Naive B cell (primary cell): Measurements from ENCODE around the gene MAP6. TPM values are rescaled to one million over a fixed set of nuclear protein-coding genes. Genes with fewer than 3 reads are reported as not detected.
"Not testable (repeated sequence)": the region's sequence is repeated elsewhere in the genome, so short reads cannot be mapped to it uniquely, and the experiment has no call there.

Experiments
- ATAC-seq, 2 donors: fragments of 150-1000 bp; cut with Tn5 transposase; 2 replicates each; pipeline ENCODE4 v1.10.0; 2021; ENCODE audit warnings: low read depth in 2 of 2, mild to moderate bottlenecking in 2 of 2, moderate library complexity in 2 of 2
- DNase-seq: peaks from one replicate; pipeline ENCODE4 v3.0.0; 2022
- H3K27ac Mint-ChIP-seq, 6 donors: one replicate each; pipeline ENCODE4 v1.8.0; 2020 to 2022; ENCODE audit warnings: mild to moderate bottlenecking in 6 of 6, mixed read lengths in 6 of 6, moderate library complexity in 5 of 6, inconsistent platforms in 2 of 6
- H3K27me3 Mint-ChIP-seq, 3 donors: one replicate each; pipeline ENCODE4 v1.8.0; 2021 to 2022; ENCODE audit warnings: mixed read lengths in 3 of 3, mild to moderate bottlenecking in 1 of 3
- H3K36me3 Mint-ChIP-seq, 2 donors: one replicate each; pipeline ENCODE4 v1.8.0; 2020 to 2022; ENCODE audit warnings: mixed read lengths in 2 of 2, inconsistent platforms in 1 of 2, mild to moderate bottlenecking in 1 of 2
- H3K4me1 Mint-ChIP-seq, 3 donors: one replicate each; pipeline ENCODE4 v1.8.0; 2020 to 2022; ENCODE audit warnings: mixed read lengths in 3 of 3, inconsistent platforms in 1 of 3, mild to moderate bottlenecking in 1 of 3, moderate library complexity in 1 of 3
- H3K4me3 Mint-ChIP-seq, 8 donors: one replicate each; pipeline ENCODE4 v1.8.0; 2020 to 2022; ENCODE audit warnings: mild to moderate bottlenecking in 8 of 8, mixed read lengths in 8 of 8, moderate library complexity in 8 of 8, inconsistent platforms in 2 of 8
- H3K9me3 Mint-ChIP-seq, 7 donors: one replicate each; pipeline ENCODE4 v1.8.0; 2020 to 2022; ENCODE audit warnings: mixed read lengths in 7 of 7, mild to moderate bottlenecking in 5 of 7, inconsistent platforms in 2 of 7, moderate library complexity in 1 of 7
- polyA plus RNA-seq, 6 donors: library from polyadenylated mRNA; unstranded; fragments of 300-500 nt; fragmentation: Illumina TruSeq; gene quantifications; one replicate each; pipeline ENCODE4 v1.2.3, GENCODE V29; 2021; ENCODE audit warnings: low read depth in 6 of 6

The MAP6 gene
- polyA plus RNA-seq, 6 donors from 2014 or later = 0.16 to 0.32 (median 0.23) TPM; not detected in 3

DNA sequence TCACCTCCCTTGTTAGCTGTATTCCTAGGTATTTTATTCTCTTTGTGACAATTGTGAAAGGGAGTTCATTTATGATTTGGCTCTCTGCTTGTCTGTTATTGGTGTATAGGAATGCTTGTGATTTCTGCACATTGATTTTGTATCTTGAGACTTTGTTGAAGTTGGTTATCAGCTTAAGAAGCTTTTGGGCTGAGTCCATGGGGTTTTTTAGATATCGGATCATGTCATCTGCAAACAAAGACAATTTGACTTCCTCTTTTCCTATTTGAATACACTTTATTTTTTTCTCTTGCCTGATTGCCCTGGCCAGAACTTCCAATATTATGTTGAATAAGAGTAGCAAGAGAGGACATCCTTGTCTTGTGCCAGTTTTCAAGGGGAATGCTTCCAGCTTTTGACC, 15.0 kb upstream of the MAP6 start:
- H3K27ac Mint-ChIP-seq = peak overlapping the region in 1 of 6 donors; percentile 11
- peaks cover 19 to 62% (median 35%) of the 10 kb centered on the region in 3 donors for H3K27me3 Mint-ChIP-seq
- ATAC-seq, H3K4me3 Mint-ChIP-seq, H3K4me1 Mint-ChIP-seq, DNase-seq: not testable (repeated sequence)
- peaks cover 7 to 24% of the 10 kb centered on the region in 2 donors for H3K36me3 Mint-ChIP-seq
- peaks cover 8 to 40% (median 33%) of the 10 kb centered on the region in 7 donors for H3K9me3 Mint-ChIP-seq

DNA sequence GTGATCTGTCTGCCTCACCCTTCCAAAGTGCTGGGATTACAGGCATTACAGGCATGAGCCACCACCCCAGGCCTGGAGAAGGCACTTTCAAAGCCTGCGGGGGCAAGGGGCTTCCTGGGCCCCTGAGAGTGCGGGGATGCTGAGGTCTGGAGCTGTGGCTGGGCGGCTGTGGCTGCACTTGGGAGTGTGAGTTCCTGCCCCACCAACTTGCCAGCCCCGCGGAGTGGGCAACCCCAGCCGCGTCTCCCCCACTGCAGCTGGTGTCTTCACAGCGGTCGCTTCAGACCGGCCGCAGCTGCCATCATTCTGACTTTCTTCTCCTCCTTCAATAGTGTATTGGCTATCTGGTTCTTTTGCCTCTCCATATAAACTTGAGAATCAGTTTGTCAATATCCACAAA, 10.7 kb upstream of the MAP6 start:
- Mint-ChIP-seq H3K27me3 (peaks cover 13 to 48% (median 20%) of the 10 kb centered on the region in 3 donors), H3K9me3 (peaks cover 0 to 18% (median 9%) of the 10 kb centered on the region in 7 donors), H3K4me1 (peaks cover 0 to 4% (median 4%) of the 10 kb centered on the region in 3 donors), H3K27ac (no peak overlapping the region), H3K36me3 (no peaks in the 10 kb centered on the region), H3K4me3 (no peak overlapping the region)
- DNase-seq (no peak), ATAC-seq (no peak)

DNA sequence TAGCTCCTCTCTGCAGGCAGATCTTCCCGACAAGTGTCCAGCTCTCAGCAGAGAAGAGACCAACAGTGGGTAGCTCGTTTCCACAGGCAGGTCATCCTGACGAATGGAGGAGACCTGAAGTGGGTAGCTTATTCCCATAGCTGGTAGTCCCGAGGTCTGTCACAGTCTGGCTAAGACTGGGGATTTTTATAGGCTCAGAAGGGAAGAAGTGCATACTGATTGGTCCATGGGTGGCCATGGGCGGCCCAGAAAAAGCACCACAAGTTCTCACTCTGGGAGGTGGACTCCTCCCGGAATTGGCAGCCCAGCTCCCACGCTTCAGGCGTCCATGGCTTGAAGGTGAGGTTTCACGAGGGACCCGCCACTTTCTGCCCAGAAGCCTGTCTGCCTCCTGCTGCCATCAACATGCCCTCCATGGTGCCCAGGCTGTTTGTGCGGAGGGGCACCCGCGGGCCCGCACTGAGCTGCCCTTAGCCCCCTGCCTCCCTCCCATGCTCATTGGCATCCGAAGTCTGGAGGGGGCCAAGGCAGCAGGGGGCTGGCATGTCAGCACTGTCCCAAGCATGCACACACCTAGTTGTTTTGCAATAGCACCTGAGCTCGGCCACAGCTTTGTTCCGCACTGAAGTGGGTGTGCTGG, 9.9 kb upstream of the MAP6 start:
- Mint-ChIP-seq H3K27me3 (peaks cover 13 to 43% (median 19%) of the 10 kb centered on the region in 3 donors), H3K9me3 (peaks cover 0 to 17% (median 10%) of the 10 kb centered on the region in 7 donors), H3K27ac (peak overlapping the region in 1 of 6 donors; percentile 54), H3K4me1 (peaks cover 0 to 1% (median under 1%) of the 10 kb centered on the region in 3 donors), H3K4me3 (no peak overlapping the region), H3K36me3 (no peaks in the 10 kb centered on the region)
- no peak for ATAC-seq
- DNase-seq = no peak

DNA sequence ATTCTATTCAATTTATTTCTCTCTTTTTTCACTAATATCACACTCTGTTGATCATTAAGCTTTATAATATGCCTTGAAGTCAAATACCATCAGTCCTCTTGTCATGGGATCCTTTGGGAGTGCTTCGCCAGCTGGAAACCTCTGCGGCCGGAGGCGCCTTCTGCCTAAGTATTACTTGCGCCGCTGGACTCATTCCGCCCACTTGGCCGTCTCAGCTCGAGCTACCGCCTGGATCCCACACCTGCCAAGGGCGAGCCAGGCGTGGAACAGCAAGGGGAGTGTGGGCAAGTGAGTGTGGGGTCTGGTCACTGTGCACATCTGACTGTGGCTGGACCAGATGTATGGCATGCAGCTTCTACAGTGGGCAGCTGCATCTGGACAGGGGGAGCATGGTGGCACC, 9.1 kb upstream of the MAP6 start:
- no peak for ATAC-seq
- Mint-ChIP-seq H3K27ac (peak overlapping the region in 1 of 6 donors; percentile 63), H3K4me3 (no peak overlapping the region), H3K27me3 (peaks cover 11 to 35% (median 19%) of the 10 kb centered on the region in 3 donors), H3K9me3 (peaks cover 0 to 16% (median 6%) of the 10 kb centered on the region in 7 donors), H3K4me1 (no peaks in the 10 kb centered on the region), H3K36me3 (no peaks in the 10 kb centered on the region)
- DNase-seq = no peak

DNA sequence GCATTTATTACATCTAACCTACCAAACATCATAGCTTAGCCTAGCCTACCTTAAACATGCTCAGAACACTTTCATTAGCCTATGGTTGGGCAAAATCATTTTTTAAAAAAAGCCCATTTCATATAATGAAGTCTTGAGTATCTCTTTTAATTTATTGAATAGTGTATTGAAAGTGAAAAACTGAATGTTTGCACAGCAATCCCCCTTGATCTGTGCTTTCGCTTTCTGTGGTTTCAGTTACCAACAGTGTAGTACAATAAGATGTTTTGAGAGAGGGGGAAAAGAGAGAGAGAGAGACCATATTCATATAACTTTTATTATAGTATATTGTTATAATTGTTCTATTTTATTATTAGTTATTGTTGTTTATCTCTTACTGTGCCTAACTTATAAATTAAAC, 8.4 kb upstream of the MAP6 start:
- DNase-seq = no peak
- H3K36me3 Mint-ChIP-seq = peaks cover 0 to 4% of the 10 kb centered on the region in 2 donors
- ATAC-seq = no peak
- no peak overlapping the region for H3K4me3 Mint-ChIP-seq
- no peaks in the 10 kb centered on the region for H3K4me1 Mint-ChIP-seq
- H3K27ac Mint-ChIP-seq = no peak overlapping the region
- H3K27me3 Mint-ChIP-seq = peaks cover 7 to 35% (median 13%) of the 10 kb centered on the region in 3 donors
- H3K9me3 Mint-ChIP-seq = peaks cover 0 to 17% (median 3%) of the 10 kb centered on the region in 7 donors

DNA sequence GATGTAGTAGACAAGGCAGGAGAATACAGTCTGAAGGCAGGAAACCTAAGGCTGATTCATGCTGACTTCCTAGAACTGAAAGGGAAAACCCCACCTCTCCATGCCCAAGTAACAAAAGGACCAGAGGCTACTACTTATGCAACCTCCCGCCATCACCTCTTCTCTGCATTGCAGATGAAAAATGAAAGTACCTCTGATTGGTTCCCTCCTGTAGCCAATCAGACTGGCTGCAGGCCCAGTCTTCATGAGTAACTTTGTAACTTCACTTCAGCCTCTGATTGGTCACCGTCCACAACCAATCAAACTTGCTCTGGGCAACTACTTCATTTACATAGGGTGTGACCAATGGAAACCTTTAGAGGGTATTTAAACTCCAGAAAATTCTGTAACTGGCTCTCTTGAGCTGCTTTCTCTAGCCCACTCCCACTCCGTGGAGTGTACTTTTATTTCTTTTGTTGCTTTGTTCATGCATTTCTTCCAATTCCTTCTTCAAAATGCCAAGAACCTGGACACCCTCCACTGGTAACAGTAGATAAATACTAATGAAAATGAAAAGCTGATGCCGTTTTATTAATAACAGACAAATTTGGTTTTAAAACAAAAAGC, 5.2 kb upstream of the MAP6 start:
- no peak for DNase-seq
- H3K4me1 Mint-ChIP-seq = peaks cover 0 to 5% (median 5%) of the 10 kb centered on the region in 3 donors
- ATAC-seq = peak in 1 of 2 donors; percentile 12

DNA sequence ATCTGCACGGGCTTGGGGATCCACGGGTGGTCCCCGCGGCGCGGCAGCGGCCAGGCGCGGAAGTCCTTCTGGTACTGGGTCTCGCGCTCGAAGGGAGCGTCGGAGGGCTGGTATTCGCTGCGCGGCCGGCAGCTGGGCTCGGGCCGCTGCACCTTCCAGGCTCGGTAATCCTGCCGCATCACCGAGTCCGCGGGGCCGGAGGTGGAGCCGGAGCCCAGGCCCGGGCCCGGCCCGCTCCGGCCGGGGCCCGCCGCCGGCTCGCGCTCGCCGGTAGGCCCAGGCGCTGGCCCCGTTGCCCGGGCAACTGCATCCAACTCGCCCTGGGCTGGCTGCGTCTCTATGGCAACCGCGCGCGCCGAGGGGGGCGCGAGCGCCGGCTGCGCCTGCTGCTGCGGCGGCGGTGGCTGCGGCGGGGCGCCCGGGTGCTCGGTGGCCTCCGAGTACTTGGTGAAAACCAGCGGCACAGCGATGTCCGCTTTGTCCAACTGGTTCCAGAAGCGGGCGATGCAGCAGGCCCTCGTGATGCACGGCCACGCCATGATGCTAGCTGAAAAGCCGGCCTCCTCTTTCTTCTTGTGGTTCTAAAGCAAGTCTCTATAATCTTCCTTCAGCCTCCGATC, 897 bp downstream of the MAP6 start:
- Mint-ChIP-seq H3K27ac (no peak overlapping the region), H3K9me3 (peaks cover 0 to 11% (median 2%) of the 10 kb centered on the region in 7 donors), H3K27me3 (peaks cover 46 to 80% (median 76%) of the 10 kb centered on the region in 3 donors)

More for the DNA sequence above, 5.2 kb upstream of the MAP6 start:
- Mint-ChIP-seq H3K4me3 (no peak overlapping the region), H3K36me3 (peaks cover 0 to 7% of the 10 kb centered on the region in 2 donors), H3K27ac (no peak overlapping the region), H3K27me3 (peaks cover 15 to 59% (median 44%) of the 10 kb centered on the region in 3 donors), H3K9me3 (peaks cover 0 to 21% (median 3%) of the 10 kb centered on the region in 7 donors)

DNA sequence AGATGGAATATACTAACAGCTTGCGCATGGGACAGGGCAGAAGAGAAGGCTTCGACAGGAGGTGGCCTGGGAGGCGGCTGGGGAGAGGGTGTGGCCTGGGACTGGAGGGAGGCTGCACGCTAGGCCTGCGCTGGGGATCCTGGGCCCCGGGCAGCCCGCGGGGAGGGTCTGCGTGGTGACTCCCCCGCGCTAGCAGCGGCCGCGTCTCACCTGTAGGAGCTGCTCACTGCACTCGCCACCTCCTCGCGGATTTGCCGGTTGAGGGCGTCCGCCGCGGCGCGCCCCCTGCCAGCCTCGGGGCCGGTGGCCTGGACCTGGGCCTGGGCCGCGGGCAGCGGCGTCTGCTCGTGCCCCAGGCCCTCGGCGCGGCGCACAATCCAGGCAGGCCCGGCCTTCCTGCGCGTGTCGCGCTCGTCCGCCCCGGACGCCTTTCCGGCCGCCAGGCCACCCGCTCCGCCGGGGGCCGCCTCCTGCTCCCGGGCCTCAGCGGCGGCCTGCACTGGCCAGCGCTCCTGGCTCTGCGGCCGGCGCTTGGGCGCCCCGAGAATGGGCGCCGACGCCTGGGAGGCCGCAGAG, 1.5 kb downstream of the MAP6 start:
- Mint-ChIP-seq H3K27ac (no peak overlapping the region), H3K4me1 (peaks cover 6 to 22% (median 13%) of the 10 kb centered on the region in 3 donors), H3K4me3 (peak overlapping the region; percentile 56 to 89 (median 81)), H3K36me3 (peaks cover 3 to 7% of the 10 kb centered on the region in 2 donors), H3K27me3 (peaks cover 46 to 76% (median 74%) of the 10 kb centered on the region in 3 donors), H3K9me3 (peaks cover 0 to 5% (median under 1%) of the 10 kb centered on the region in 7 donors)
- DNase-seq = no peak
- peak; percentile 33 to 46 for ATAC-seq

More for the DNA sequence above, 897 bp downstream of the MAP6 start:
- ATAC-seq = peak; percentile 45 to 66
- DNase-seq = peak; percentile 27
- Mint-ChIP-seq H3K4me3 (peak overlapping the region; percentile 79 to 94 (median 91)), H3K4me1 (peaks cover 6 to 22% (median 13%) of the 10 kb centered on the region in 3 donors), H3K36me3 (peaks cover 7% of the 10 kb centered on the region in 2 donors)

DNA sequence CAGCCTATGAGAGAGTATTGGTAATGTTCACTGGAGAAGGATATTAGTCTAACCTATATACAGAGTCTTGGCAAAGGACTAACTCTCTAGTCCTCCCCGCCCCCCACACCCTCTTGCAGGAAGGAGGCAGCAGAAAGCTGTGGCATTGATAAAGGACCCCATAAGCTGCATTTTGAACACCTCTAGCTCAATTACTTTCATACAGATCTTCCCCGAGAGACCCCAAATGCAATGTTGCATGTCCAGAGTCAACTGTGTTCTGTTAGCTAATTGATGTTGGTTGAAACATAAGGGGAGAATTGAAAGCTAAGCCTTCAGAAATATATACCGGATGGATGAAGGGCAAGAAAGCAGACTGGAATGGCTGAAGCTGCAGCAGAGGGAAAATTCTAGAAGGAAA, 2.8 kb downstream of the MAP6 start:
- DNase-seq (no peak), ATAC-seq (no peak)
- no peak overlapping the region for H3K27ac Mint-ChIP-seq
- H3K4me1 Mint-ChIP-seq = peaks cover 6 to 22% (median 13%) of the 10 kb centered on the region in 3 donors
- no peaks in the 10 kb centered on the region for H3K9me3 Mint-ChIP-seq
- peaks cover 44 to 63% (median 62%) of the 10 kb centered on the region in 3 donors for H3K27me3 Mint-ChIP-seq
- H3K4me3 Mint-ChIP-seq = peak overlapping the region in 5 of 8 donors; percentile 31 to 83 (median 55)
- peaks cover 0 to 7% of the 10 kb centered on the region in 2 donors for H3K36me3 Mint-ChIP-seq

DNA sequence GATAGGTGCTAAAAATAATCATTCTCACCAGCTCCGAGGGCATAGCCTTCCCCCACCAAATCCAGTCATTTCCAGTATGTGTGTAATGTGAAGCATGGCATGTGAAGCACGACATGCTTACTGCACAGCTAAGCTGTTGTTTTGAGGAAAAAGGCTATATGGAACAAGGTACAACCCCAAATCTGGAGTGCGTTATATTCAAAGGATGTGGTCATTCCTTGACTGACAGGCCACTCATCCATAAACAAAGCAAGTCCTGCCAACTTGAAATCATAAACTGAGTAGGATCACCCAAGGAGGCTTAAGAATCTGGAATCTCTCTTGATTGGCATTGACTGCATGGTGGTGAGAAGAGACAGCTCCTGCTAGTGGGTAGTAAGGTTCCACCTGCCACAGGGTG, 3.7 kb downstream of the MAP6 start:
- Mint-ChIP-seq H3K4me3 (no peak overlapping the region), H3K36me3 (peaks cover 0 to 7% of the 10 kb centered on the region in 2 donors), H3K9me3 (no peaks in the 10 kb centered on the region), H3K27me3 (peaks cover 41 to 60% (median 60%) of the 10 kb centered on the region in 3 donors), H3K4me1 (peaks cover 6 to 17% (median 13%) of the 10 kb centered on the region in 3 donors), H3K27ac (no peak overlapping the region)
- no peak for DNase-seq
- no peak for ATAC-seq

DNA sequence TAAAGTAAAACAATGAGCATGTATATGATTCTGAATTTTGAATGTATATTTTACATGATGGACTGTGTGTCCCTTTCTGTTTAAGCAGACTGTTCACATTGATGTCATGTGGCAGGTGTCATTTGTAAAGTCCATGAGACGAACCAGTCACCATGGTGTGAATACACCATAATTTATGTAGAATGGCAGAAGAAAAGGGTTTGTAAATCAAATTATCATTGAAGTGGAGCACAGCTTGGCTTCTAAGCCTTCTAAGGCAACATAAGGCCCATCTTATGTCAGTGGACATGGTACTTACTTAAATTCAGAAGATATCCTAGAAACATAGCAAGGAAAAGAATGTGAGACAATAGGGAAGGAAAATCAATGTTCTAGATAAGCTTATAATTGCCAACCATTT, 4.4 kb downstream of the MAP6 start:
- peaks cover 0 to 7% of the 10 kb centered on the region in 2 donors for H3K36me3 Mint-ChIP-seq
- peak overlapping the region in 1 of 8 donors; percentile 40 for H3K4me3 Mint-ChIP-seq
- H3K27ac Mint-ChIP-seq = no peak overlapping the region
- H3K9me3 Mint-ChIP-seq = no peaks in the 10 kb centered on the region
- DNase-seq (no peak), ATAC-seq (no peak)
- H3K4me1 Mint-ChIP-seq = peaks cover 6 to 17% (median 11%) of the 10 kb centered on the region in 3 donors
- peaks cover 44 to 58% (median 58%) of the 10 kb centered on the region in 3 donors for H3K27me3 Mint-ChIP-seq

DNA sequence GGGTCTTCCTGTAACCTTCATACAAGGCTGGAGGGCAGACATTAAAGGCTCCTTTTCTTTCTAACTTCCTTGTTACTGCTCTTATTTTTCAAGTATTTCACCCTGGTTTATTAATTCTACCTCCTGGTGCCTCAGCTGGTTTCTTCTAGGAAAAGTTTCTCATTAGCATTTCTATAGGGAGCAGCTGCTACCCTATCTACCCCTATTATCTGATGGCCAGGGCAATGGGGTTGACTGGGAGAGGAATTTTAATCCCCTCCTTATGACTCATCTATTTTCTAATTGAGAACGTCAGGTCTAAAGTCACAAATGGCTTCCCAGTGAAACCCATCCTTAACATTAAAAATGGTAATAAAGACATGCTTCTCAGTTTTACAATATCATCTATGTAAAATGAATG, 5.0 kb downstream of the MAP6 start:
- H3K27me3 Mint-ChIP-seq = peaks cover 47 to 60% (median 57%) of the 10 kb centered on the region in 3 donors
- H3K9me3 Mint-ChIP-seq = no peaks in the 10 kb centered on the region
- ATAC-seq (no peak), DNase-seq (no peak)
- H3K27ac Mint-ChIP-seq = no peak overlapping the region
- H3K4me1 Mint-ChIP-seq = peaks cover 6 to 14% (median 7%) of the 10 kb centered on the region in 3 donors
- H3K36me3 Mint-ChIP-seq = peaks cover 0 to 7% of the 10 kb centered on the region in 2 donors
- no peak overlapping the region for H3K4me3 Mint-ChIP-seq

DNA sequence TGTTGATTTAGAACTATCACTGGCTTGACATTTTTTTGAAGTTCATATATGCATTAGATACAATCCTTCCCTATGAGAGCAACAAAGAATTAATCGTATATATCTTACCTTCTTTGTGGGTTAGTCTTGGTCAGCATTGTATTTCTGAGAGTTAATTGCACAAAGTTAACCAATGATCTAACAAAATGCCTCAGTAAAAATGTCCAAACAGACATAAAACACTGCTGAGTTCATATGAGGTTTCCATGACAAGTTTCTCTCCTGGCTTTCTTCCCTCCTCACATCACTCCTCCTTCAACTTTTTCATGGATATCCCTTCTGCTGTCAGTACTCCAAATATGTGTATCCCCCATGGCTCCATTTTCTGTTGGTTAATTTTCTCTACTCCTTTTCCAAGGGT, 9.0 kb downstream of the MAP6 start:
- Mint-ChIP-seq H3K4me1 (no peaks in the 10 kb centered on the region), H3K27me3 (peaks cover 41 to 60% (median 50%) of the 10 kb centered on the region in 3 donors), H3K9me3 (no peaks in the 10 kb centered on the region), H3K36me3 (no peaks in the 10 kb centered on the region), H3K4me3 (no peak overlapping the region), H3K27ac (no peak overlapping the region)
- DNase-seq (no peak), ATAC-seq (no peak)
